ENCODE data around the gene TNFRSF9.

- TF ChIP-seq POLR2A (IDR thresholded peaks at IDR 0.05): no peak
- no peak for TF ChIP-seq CTCF (IDR thresholded peaks at IDR 0.05)
Measured at GRCh38 chr1:7912743-7913557, 27.7 kb downstream of the TNFRSF9 start.
